Cardiac fibroblast (primary cell): ENCODE data around the gene HIVEP1.
"Not testable (repeated sequence)": the region's sequence is repeated elsewhere in the genome, so short reads cannot be mapped to it uniquely, and the experiment has no call there.

Experiments
- DNase-seq, 2 donors: peaks; one replicate each; pipeline versions ENCODE4 v3.0.0 to v3.0.0-alpha.2; 2010; ENCODE audit warnings: low read depth in 2 of 2
- H3K4me3 ChIP-seq, 2 donors: replicated peaks in 1 of 2; 1 replicate in 1 of 2; 2 replicates in 1 of 2; pipeline ENCODE4 v1.5.1; 2011; ENCODE audit warnings: low read depth in 2 of 2, low read length in 2 of 2, mild to moderate bottlenecking in 2 of 2, moderate library complexity in 1 of 2
- TF ChIP-seq, protein P1 (sequence below): IDR thresholded peaks from one replicate; pipeline ENCODE4 v1.5.1; 2011; ENCODE audit warnings: low read depth, mild to moderate bottlenecking, low read length, inconsistent platforms

The HIVEP1 gene

DNA sequence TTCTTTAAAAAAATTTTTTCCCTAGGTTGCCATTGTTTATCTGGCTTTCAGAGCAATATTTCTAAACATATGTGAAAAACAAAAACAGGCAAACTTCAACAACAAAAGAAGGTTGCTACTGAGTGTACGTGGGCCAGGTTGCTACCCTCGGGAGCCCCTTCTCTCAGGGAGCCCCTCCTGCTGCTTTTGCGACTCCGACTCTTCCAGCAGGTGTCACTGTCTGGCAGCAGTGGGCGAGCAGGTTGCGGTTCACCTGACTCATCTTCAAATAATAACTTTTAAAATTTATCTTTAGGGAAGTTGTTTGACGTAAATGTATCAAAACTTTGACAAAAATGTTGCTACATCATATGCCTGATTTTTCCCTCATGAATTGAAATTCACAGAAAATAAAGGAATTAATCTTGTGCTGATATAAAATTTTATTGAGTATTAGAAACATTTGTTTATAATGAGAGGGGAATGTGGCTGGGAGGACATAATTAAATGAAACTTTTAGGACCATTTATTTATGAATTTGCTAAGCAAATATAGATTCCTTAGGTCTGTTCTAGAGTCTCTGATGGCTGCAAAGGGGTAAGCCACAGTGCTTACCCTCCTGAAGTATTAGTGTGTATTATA, 138.8 kb downstream of the HIVEP1 start:
- peak in 1 of 2 donors; percentile 21 for DNase-seq
- no peak overlapping the region for H3K4me3 ChIP-seq
- TF ChIP-seq, protein P1, sequence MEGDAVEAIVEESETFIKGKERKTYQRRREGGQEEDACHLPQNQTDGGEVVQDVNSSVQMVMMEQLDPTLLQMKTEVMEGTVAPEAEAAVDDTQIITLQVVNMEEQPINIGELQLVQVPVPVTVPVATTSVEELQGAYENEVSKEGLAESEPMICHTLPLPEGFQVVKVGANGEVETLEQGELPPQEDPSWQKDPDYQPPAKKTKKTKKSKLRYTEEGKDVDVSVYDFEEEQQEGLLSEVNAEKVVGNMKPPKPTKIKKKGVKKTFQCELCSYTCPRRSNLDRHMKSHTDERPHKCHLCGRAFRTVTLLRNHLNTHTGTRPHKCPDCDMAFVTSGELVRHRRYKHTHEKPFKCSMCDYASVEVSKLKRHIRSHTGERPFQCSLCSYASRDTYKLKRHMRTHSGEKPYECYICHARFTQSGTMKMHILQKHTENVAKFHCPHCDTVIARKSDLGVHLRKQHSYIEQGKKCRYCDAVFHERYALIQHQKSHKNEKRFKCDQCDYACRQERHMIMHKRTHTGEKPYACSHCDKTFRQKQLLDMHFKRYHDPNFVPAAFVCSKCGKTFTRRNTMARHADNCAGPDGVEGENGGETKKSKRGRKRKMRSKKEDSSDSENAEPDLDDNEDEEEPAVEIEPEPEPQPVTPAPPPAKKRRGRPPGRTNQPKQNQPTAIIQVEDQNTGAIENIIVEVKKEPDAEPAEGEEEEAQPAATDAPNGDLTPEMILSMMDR, result peak; percentile 48

- no peak overlapping the region for H3K4me3 ChIP-seq
- TF ChIP-seq, protein P1, result no peak
Observed at GRCh38 chr6:12151433-12151820, 139.3 kb downstream of the HIVEP1 start.

GRCh38 chr6:12152023-12152970, 140.2 kb downstream of the HIVEP1 start:
- no peak for DNase-seq
- H3K4me3 ChIP-seq, result no peak overlapping the region
- TF ChIP-seq, protein P1, result no peak

More at GRCh38 chr6:12151433-12151820, 139.3 kb downstream of the HIVEP1 start:
- no peak for DNase-seq

DNA sequence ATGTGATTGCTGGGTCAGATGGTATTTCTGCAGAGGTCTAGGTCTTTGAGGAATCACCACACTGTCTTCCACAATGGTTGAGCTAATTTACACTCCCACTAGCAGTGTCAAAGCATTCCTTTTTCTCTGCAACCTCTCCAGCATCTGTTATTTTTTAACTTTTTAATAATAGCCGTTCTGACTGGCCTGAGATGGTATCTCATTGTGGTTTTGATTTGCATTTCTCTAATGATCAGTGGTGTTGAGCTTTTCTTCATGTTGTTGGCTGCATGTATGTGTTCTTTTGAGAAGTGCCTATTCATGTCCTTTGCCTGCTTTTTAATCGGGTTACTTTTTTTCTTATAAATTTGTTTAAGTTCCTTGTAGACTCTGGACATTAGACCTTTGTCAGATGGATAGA, 143.7 kb downstream of the HIVEP1 start:
- H3K4me3 ChIP-seq, DNase-seq: not testable (repeated sequence)

DNA sequence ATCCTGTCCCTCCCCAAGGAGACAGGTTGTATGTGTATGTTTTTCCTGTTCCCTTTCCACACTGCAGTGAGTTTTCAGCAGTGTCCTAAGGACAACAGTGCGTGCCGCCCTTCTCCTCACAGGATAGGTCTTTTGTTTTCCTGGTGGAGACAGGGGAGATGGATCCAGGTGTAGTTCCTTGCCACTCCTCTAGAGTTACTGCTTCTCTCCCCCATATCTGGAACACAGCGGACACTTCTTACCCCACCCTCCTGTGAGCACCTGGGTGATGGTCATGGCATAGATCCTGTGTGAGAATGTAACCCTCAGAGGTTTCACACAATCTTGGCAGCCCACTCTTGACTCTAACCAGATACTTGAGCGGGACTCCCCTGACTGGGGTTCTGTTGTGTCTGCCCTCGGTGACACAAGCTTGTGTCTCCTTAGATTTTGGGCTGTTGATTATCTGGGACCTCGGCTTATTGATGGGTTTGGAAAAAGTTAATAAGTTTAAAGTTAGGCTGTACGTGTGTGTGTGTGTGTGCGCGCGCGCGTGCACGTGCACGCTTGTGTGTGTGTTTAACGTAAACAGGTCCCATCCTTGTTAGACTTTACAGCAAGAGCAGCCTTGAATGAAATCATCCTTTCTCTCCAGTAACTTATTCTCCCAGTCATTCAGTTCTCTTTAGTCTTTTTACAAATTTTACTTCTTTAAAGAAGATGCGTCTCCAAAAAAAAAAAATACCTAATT, 146.7 kb downstream of the HIVEP1 start:
- DNase-seq, result no peak
- no peak overlapping the region for H3K4me3 ChIP-seq
- TF ChIP-seq, protein P1, result no peak

DNA sequence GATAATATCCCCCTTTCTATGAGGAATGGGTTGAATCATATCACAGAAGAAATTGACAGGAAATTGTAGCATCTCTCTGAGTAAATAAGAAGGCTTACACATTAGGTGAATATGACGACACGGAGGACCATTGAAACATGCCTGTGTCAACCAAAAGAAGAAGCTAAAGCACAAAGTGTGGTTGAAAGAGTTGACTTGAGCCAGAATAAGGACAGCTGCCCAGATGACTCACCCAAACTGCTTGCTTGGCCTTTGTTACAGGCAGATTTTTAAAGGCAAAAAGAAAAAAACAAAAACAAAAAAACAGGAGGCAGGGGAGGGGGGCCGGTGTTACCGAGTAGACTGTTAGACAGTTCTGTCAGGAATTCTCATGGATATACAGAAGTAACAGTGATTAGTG, 148.2 kb downstream of the HIVEP1 start:
- TF ChIP-seq, protein P1, result no peak
- DNase-seq, result peak; percentile 56 to 83

GRCh38 chr6:12162213-12162612, 150.1 kb downstream of the HIVEP1 start:
- H3K4me3 ChIP-seq, result no peak overlapping the region
- TF ChIP-seq, protein P1, result no peak
- DNase-seq, result no peak

More for the DNA sequence above, 148.2 kb downstream of the HIVEP1 start:
- H3K4me3 ChIP-seq, result no peak overlapping the region
